Measurements from ENCODE around the gene PROZ. TPM values are rescaled to one million over a fixed set of nuclear protein-coding genes. Genes with fewer than 3 reads are reported as not detected.
A peak's percentile ranks its signal among the peaks of the same experiment; 100 is the strongest.

PROZ gene
- total and polyA plus RNA-seq, 2 of the 13 experiments (the other 11 are each of a cell fraction or from before 2014, with no cell fraction given): 5.6 to 22.5 TPM

GRCh38 chr13:113157929-113158747 is at the start of gene PROZ (continued):
- 0 out of 2 replicates have a peak, but pooled peaks have one; percentile 38 for TF ChIP-seq ZNF770 (CRISPR knock-in tag; IDR thresholded peaks at IDR 0.05)
- no peak for TF ChIP-seq ZBTB34 (CRISPR knock-in tag; IDR thresholded peaks at IDR 0.05)
- peak; percentile 62; the same call in 1 of the 2 replicates for TF ChIP-seq HNF1B (CRISPR knock-in tag; IDR thresholded peaks at IDR 0.05)
- TF ChIP-seq ZSCAN30 (CRISPR knock-in tag; IDR thresholded peaks at IDR 0.05): no peak
- TF ChIP-seq PRDM15 (CRISPR knock-in tag; IDR thresholded peaks at IDR 0.05): no peak
- no peak for TF ChIP-seq SMARCE1 (IDR thresholded peaks at IDR 0.05; ENCODE audit: borderline replicate concordance)
- TF ChIP-seq HHEX (CRISPR knock-in tag; IDR thresholded peaks at IDR 0.05): no peak
- TF ChIP-seq ZNF557 (CRISPR knock-in tag; IDR thresholded peaks at IDR 0.05): no peak
- no peak for TF ChIP-seq BRF2 (CRISPR knock-in tag; IDR thresholded peaks at IDR 0.05)
- TF ChIP-seq GLMP (CRISPR knock-in tag; IDR thresholded peaks at IDR 0.05; ENCODE audit: borderline replicate concordance): no peak
- TF ChIP-seq TAF15 (IDR thresholded peaks at IDR 0.05; ENCODE audit: low read depth, low read length, poor library complexity, severe bottlenecking): no peak

Measured in HepG2 (cell line).